HL-60/S4 (cell line): ENCODE measurements around the gene HRK.

Experiments
- in situ Hi-C: fragments of 300-500 bp; cut with MboI; formaldehyde crosslinking; loops from 2 replicates; pipeline ENCODE4 v1.14.3; 2022; ENCODE audit warnings: low sequenced_read_pairs

HRK gene

GRCh38 chr12:116881325-116881876 is at the start of gene HRK:
Gene HRK, minus strand, starts transcription at chr12:116881441. Its CDS starts 134 bp downstream, at chr12:116881307.
- in situ Hi-C loops: no loop called here

DNA sequence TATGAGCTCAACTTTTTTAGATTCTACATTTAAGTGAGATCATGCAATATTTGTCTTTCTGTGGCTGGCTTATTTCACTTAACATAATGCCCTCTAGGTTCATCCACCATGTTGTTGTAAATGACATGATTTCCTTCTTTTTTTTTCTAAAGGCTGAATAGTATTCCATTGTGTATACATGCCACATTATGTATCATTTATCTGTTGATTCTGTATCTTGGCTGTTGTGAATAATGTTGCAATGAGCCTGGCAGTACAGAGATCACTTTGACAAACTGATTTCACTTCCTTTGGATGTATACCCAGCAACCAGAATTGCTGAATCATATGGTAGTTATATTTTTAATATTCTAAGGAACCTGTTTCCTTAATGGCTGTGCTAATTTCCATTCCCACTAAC is 48.6 kb upstream of the HRK start:
- in situ Hi-C loops: no loop called here

GRCh38 chr12:116928504-116928903 is 47.3 kb upstream of the HRK start:
- in situ Hi-C loops: no loop called here

- in situ Hi-C loops: no loop called here
These were observed 46.2 kb upstream of the HRK start for GRCh38 chr12:116927244-116927940.

GRCh38 chr12:116926283-116927243 is 45.3 kb upstream of the HRK start:
- in situ Hi-C loops: no loop called here

- in situ Hi-C loops: no loop called here
These were observed 43.6 kb upstream of the HRK start for GRCh38 chr12:116924558-116925453.

DNA sequence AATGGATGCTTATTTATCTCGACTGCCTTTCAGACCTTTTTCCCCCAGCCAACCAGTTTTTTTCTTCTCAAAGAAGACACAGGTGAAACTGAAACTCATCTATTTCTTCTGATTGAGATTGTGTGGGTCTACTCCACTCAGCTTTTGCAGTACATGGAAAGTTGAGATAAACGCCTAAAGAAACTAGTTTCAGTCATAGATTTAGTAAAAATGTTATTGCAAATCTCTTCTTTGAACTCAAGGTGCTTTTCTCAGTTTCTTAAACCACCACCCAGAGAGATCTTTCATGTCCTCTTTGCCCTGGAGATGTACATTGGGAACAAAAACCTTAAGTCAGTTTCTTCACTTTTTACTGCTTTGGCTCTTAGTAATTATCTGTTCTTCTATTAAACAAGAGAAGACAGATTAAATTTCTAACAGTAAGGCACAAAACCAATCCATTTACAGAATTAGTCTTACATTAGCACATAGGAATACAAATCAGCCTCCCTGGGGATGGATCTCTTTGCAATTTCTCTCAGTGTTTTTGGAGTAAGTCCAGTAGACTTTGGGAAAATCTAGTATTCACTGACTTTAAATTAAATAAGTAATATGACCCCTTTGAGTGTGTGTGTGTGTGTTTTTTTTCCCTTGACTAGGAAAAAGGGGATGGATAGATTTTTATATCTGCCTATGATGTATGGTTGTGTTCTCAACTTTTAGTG is 41.1 kb upstream of the HRK start:
- in situ Hi-C loops: no loop called here

DNA sequence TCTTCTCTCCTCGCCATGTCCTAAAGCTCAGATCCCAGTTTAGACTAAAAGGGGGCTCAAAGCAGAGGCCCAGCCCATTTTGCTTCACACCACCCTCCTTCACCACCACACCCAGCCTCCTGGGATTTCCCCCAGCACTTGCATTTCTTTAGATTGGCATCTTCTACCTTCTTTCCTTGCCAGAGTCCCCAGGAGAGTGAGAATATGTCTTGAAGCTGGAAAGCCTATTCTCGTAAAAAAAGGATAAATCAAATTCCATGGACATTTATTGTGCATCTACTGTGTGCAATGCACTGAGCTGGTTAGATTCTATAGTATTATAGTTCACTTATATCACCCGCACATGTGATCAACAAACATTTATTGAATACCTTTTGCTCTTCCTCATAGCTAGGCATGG is 39.7 kb upstream of the HRK start:
- in situ Hi-C loops: no loop called here

- in situ Hi-C loops: no loop called here
These were observed 38.7 kb upstream of the HRK start for GRCh38 chr12:116919706-116920485.

- in situ Hi-C loops: no loop called here
These were observed 38.0 kb upstream of the HRK start for GRCh38 chr12:116919247-116919661.

DNA sequence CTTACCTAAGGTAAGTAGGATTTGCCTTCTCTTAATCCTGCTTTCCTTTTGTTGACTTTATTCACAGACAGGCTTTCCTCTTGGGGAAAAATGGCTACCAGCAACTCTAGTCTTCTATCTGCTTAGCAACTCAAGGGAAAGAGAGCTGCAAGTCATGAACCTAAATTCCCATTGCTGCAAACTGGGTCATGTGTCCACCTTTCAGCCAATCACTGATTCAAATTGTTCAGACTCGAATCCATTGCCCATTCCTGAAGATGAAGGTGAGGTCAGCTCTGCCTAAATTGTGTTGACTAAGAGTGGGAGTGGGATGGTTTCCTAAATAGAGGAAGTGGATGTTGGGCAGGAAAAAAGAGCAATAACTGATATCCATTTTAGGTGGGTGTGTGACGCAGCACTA is 37.2 kb upstream of the HRK start:
- in situ Hi-C loops: no loop called here

DNA sequence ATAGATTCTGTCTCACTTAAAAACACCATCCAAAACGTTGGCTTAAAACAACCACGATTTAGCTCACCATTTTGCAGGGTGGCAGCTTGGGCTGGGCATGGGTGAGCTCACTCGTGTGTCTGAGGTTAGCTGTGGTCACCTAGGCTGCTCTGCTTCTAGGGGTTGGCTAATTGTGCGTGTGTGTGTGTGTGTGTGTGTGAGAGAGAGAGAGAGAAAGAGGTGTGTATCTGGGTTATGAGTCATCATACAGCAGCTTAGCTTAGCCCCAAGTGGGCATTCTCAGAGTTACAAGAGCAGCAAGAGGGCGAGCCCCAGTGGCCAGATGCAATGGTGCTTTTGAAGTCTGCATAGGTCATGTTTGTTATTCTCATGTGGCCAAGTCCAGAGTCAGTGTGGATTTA is 35.5 kb upstream of the HRK start:
- in situ Hi-C loops: no loop called here

DNA sequence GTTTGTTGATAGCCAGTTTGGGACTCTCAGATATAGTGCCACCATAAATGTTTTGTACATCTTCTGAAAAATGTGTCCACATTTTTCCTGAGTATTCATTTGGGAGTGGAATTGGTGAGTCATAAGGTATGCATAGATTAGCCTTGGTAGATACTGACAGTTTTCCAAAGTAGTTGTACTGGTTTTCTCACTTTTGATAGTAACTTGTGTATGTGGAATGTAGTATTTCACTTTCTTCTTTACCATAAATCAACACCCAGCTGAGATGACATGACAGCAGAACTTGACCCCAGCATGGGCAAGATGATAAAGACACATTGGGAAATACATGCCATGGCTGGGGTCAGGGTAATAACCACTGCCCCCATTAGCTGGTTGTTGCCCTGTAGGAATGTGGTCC is 34.9 kb upstream of the HRK start:
- in situ Hi-C loops: no loop called here

- in situ Hi-C loops: no loop called here
These were observed 34.1 kb upstream of the HRK start for GRCh38 chr12:116915326-116915725.

GRCh38 chr12:116910645-116911451 is 29.6 kb upstream of the HRK start, which contains the start of gene FBXW8:
Gene FBXW8, plus strand, starts transcription at chr12:116910950. Its CDS starts 88 bp downstream, at chr12:116911038.
- in situ Hi-C loops: no loop called here

- in situ Hi-C loops: no loop called here
These were observed 29.0 kb upstream of the HRK start for GRCh38 chr12:116910280-116910644.

DNA sequence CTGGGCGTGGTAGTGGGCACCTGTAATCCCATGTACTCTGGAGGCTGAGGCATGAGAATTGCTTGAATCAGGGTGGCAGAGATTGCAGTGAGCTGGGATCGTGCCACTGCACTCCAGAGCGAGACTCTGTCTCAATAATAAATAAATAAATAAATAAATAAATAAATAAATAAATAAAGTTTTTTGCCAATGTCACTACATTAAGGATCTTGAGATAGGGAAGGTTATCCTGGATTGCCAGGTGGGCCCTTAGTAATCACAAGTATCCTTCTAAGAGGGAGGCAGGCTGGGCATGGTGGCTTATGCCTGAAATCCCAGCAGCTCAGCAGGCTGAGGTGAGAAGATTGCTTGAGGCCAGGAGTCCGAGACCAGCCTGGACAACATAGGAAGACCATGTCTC is 25.0 kb upstream of the HRK start:
- in situ Hi-C loops: no loop called here

- in situ Hi-C loops: no loop called here
These were observed 22.6 kb upstream of the HRK start for GRCh38 chr12:116903818-116904217.
